Naive thymus-derived CD4-positive, alpha-beta T cell (primary cell): ENCODE results near the gene SRPX. TPM values are rescaled to one million over a fixed set of nuclear protein-coding genes. Genes with fewer than 3 reads are reported as not detected.

Experiments used
- ATAC-seq: fragments of 150-1000 bp; cut with Tn5 transposase; 2 replicates; pipeline ENCODE4 v1.10.0; 2021; ENCODE audit warnings: mild to moderate bottlenecking, moderate library complexity
- CTCF ChIA-PET: fragments of 350-600 bp; sonication (Branson Sonifier 250); formaldehyde crosslinking; loops from one replicate; lab custom pipeline; 2021; ENCODE audit warnings: antibody characterized with exemption; lab: Charles Lee
- POLR2A ChIA-PET: fragments of 350-600 bp; sonication (Branson Sonifier 250); formaldehyde crosslinking; loops from one replicate; lab custom pipeline; 2021; ENCODE audit warnings: antibody characterized with exemption, inconsistent platforms; lab: Charles Lee
- DNase-seq, 9 donors: peaks; one replicate each; pipeline versions ENCODE4 v3.0.0 to v3.0.0-alpha.2; 2020 to 2022; ENCODE audit warnings: mixed read lengths in 1 of 9
- H3K27ac ChIP-seq: one replicate; pipeline ENCODE4 v1.7.0; 2013; ENCODE audit warnings: mild to moderate bottlenecking, low read depth, low read length, moderate library complexity
- H3K27me3 ChIP-seq, 2 donors: one replicate each; pipeline ENCODE4 v1.7.0; 2013; ENCODE audit warnings: low read length in 2 of 2, mild to moderate bottlenecking in 2 of 2, moderate library complexity in 2 of 2; ENCODE audit not compliant: control insufficient read depth in 2 of 2, insufficient read depth in 2 of 2
- H3K36me3 ChIP-seq, 3 experiments: 1 replicate in 2 of 3; 2 replicates in 1 of 3; pipeline ENCODE4 v1.7.0; 2013; ENCODE audit warnings: low read length in 3 of 3, mild to moderate bottlenecking in 3 of 3, moderate library complexity in 1 of 3; ENCODE audit not compliant: insufficient read depth in 3 of 3, control insufficient read depth in 2 of 3
- H3K4me1 ChIP-seq, 2 donors: one replicate each; pipeline ENCODE4 v1.7.0; 2013; ENCODE audit warnings: low read length in 2 of 2, mild to moderate bottlenecking in 2 of 2, moderate library complexity in 1 of 2; ENCODE audit not compliant: control insufficient read depth in 2 of 2, insufficient read depth in 2 of 2
- H3K4me3 ChIP-seq: 2 replicates; pipeline ENCODE4 v1.7.0; 2013; ENCODE audit warnings: mild to moderate bottlenecking, low read length
- H3K9me3 ChIP-seq, 3 experiments: 1 replicate in 2 of 3; 2 replicates in 1 of 3; pipeline ENCODE4 v1.7.0; 2013; ENCODE audit warnings: low read length in 3 of 3; ENCODE audit not compliant: control insufficient read depth in 2 of 3
- H3K27ac Mint-ChIP-seq, 9 donors: one replicate each; pipeline ENCODE4 v1.8.0; 2020 to 2022; ENCODE audit warnings: mixed read lengths in 9 of 9, mild to moderate bottlenecking in 8 of 9, moderate library complexity in 5 of 9, inconsistent platforms in 2 of 9
- H3K27me3 Mint-ChIP-seq, 5 donors: one replicate each; pipeline ENCODE4 v1.8.0; 2021 to 2022; ENCODE audit warnings: mixed read lengths in 5 of 5, mild to moderate bottlenecking in 1 of 5
- H3K36me3 Mint-ChIP-seq, 5 donors: one replicate each; pipeline ENCODE4 v1.8.0; 2020 to 2022; ENCODE audit warnings: mixed read lengths in 5 of 5, mild to moderate bottlenecking in 3 of 5, inconsistent platforms in 1 of 5
- H3K4me1 Mint-ChIP-seq, 7 donors: one replicate each; pipeline ENCODE4 v1.8.0; 2020 to 2022; ENCODE audit warnings: mixed read lengths in 7 of 7, mild to moderate bottlenecking in 3 of 7, inconsistent platforms in 1 of 7
- H3K4me3 Mint-ChIP-seq, 10 donors: one replicate each; pipeline ENCODE4 v1.8.0; 2020 to 2022; ENCODE audit warnings: mild to moderate bottlenecking in 10 of 10, mixed read lengths in 10 of 10, moderate library complexity in 6 of 10, inconsistent platforms in 2 of 10
- H3K9me3 Mint-ChIP-seq, 11 donors: one replicate each; pipeline ENCODE4 v1.8.0; 2020 to 2022; ENCODE audit warnings: mixed read lengths in 11 of 11, mild to moderate bottlenecking in 4 of 11, inconsistent platforms in 1 of 11, moderate library complexity in 1 of 11
- intact Hi-C, 2 donors: fragments of 100-400 bp; cut with micrococcal nuclease; formaldehyde crosslinking; loops; one replicate each; pipeline ENCODE4 v1.15.1; 2023
- polyA plus RNA-seq, 2 donors: library from polyadenylated mRNA; unstranded; fragments of 300-500 nt; fragmentation: Illumina TruSeq; gene quantifications; one replicate each; pipeline ENCODE4 v1.2.3, GENCODE V29; 2021
- total RNA-seq, 6 experiments: library from RNA in 5 of 6; stranded (reverse) in 5 of 6; gene quantifications; 1 replicate in 5 of 6; 2 replicates in 1 of 6; pipeline ENCODE4 v1.2.3 and lab custom pipeline; 2021 to 2026

Gene SRPX
- total and polyA plus RNA-seq, 7 experiments from 2014 or later = not detected

DNA sequence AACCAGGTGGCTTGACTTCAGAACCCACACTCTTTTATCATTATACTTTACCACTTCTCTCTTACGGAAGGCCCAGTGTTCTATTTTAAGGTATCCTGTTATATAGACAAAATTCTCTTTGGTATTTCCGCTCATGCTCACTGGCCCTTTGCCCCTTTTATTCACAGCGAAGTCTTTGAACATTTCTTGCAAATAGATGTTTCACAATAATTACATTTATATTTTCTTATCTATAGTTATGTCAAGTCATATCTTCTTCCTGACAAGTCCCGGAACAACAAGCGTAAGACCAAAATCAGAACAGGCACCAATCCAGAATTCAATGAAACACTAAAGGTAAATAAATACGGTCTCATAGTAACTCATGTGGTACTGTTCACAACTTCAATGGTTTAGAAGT lies 112.3 kb downstream of the SRPX start:
- intact Hi-C loops = no loop called here
- ATAC-seq = no peak
- ChIA-PET CTCF (no interaction called here), POLR2A (no interaction called here)
- DNase-seq = no peak
- Histone ChIP-seq H3K27me3 (no peaks in the 10 kb centered on the region), H3K4me1 (no peaks in the 10 kb centered on the region), H3K4me3 (no peak overlapping the region), H3K27ac (no peak overlapping the region), H3K36me3 (no peaks in the 10 kb centered on the region), H3K9me3 (no peaks in the 10 kb centered on the region)
- H3K27me3 Mint-ChIP-seq = peaks cover 0 to 6% (median 0%) of the 10 kb centered on the region in 5 donors
- no peak overlapping the region for H3K4me3 Mint-ChIP-seq
- H3K36me3 Mint-ChIP-seq = no peaks in the 10 kb centered on the region
- peaks cover 0 to 2% (median 0%) of the 10 kb centered on the region in 7 donors for H3K4me1 Mint-ChIP-seq
- H3K27ac Mint-ChIP-seq = no peak overlapping the region
- no peaks in the 10 kb centered on the region for H3K9me3 Mint-ChIP-seq

DNA sequence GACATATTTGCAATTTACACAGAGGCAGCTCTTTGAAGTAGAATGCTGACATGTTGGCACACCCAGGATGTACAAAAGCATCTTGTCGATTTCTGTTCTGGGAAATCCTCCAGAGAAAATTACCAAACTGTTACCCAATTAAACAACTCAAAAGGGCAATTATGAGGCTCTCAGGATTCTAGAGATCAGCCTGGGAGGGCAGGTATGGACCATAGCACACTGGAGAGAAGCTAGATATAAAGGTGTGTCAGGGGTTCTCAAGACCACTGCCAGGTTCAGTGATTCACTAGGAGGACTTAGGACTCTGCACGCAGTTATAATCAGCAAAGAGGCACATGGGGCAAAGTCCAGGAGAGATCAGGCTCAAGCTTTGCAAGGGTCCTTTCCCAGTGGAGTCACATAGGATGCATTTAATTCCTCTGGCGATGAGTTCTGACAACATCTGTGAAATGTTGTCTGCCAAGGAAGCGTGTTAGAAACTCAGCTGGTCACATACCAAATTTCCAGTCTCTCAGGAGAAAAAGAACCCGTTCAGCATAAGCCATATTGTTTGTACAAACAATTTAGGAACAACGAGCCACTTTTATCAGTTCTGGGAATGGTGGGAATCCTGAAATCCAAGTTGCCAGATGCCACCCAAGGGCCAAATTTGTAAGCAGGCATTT lies 113.5 kb downstream of the SRPX start:
- no peaks in the 10 kb centered on the region for H3K9me3 ChIP-seq
- ATAC-seq = no peak

DNA sequence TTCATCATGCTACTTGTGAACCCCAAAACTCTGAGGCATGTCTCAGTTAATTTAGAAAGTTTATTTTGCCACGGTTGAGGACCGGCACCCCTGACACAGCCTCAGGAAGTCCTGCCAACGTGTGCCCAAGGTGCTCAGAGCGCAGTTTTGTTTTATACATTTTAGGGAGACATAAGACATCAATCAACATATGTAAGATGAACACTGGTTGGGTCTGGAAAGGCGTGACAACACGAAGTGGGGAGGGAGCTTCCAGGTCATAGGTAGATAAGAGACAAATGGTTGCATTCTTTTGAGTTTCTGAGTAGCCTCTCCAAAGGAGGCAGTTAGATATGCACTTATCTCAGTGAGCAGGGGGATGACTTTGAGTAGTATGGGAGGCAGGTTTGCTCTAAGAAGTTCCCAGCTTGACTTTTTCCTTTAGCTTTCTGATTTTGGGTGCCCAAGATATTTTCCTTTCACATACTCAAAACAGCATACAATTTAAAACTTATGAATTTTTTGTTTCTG lies 115.4 kb downstream of the SRPX start:
- H3K4me3 ChIP-seq = no peak overlapping the region
- H3K36me3 Mint-ChIP-seq = no peaks in the 10 kb centered on the region
- intact Hi-C loops = no loop called here
- DNase-seq (no peak), ATAC-seq (no peak)
- H3K4me1 ChIP-seq = no peaks in the 10 kb centered on the region
- no peaks in the 10 kb centered on the region for H3K27me3 ChIP-seq
- peaks cover 0 to 2% (median 0%) of the 10 kb centered on the region in 7 donors for H3K4me1 Mint-ChIP-seq
- ChIA-PET CTCF (no interaction called here), POLR2A (no interaction called here)
- H3K27ac ChIP-seq = no peak overlapping the region
- no peaks in the 10 kb centered on the region for H3K9me3 ChIP-seq
- peaks cover 0 to 6% (median 0%) of the 10 kb centered on the region in 11 donors for H3K9me3 Mint-ChIP-seq
- H3K27ac Mint-ChIP-seq = no peak overlapping the region
- no peaks in the 10 kb centered on the region for H3K27me3 Mint-ChIP-seq
- no peaks in the 10 kb centered on the region for H3K36me3 ChIP-seq
- no peak overlapping the region for H3K4me3 Mint-ChIP-seq

More for the DNA sequence above, 113.5 kb downstream of the SRPX start:
- Histone ChIP-seq H3K4me1 (no peaks in the 10 kb centered on the region), H3K4me3 (no peak overlapping the region), H3K36me3 (no peaks in the 10 kb centered on the region), H3K27me3 (no peaks in the 10 kb centered on the region), H3K27ac (no peak overlapping the region)
- CTCF ChIA-PET = interaction anchor here (0.7 kb wide), 1 partner anchor 359 kb away, joined by 3 read pairs; no protein-coding TSS in a partner anchor
- POLR2A ChIA-PET = no interaction called here
- Mint-ChIP-seq H3K27ac (no peak overlapping the region), H3K27me3 (peaks cover 0 to 2% (median 0%) of the 10 kb centered on the region in 5 donors), H3K4me1 (peaks cover 0 to 2% (median 0%) of the 10 kb centered on the region in 7 donors), H3K9me3 (peaks cover 0 to 6% (median 0%) of the 10 kb centered on the region in 11 donors), H3K36me3 (no peaks in the 10 kb centered on the region), H3K4me3 (no peak overlapping the region)
- intact Hi-C loops = no loop called here
- DNase-seq = no peak

DNA sequence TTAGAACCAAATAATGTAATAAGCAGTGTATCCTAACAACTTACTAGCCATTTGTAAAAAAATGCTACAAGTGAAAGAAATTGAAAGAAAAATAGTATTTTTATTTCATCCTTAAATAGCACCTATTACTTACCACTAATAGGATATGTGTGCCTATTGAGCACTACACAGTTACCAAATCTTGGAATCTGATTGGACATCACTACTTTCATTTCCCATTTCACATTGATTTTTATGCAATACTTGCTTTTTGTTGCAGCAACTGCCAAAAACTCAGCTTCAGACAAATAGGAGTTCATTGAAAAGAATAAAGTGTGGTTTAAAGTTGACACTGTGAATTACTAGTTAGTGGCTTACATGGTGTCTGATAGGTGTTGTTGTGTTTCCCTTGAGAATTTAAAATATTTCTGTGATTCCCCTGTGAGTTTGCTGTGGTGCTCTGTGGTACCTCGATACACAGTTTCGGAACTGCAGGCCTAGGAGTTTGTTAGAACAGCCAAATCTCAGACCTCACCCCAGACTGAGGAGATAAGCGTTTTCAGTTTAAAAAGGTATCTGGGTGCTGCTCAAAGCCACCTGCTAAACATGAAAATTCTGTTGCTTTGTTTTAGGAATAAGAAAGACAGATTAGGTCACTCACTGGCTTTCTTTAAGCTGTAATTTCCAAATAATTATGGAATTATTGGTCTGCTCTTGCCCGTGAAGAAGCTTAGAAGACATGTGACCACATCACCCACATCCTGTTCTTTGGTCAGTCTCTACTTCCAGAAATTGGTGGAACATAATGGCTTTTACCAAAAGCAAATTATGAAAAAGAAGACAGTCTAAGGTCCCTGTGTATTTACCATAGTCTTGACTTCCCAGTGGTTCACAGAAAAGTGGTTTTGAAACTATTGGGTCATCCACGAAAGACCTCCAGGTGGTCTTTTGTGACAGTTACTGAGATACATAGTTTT lies 116.5 kb downstream of the SRPX start:
- no peak overlapping the region for H3K27ac Mint-ChIP-seq
- H3K27ac ChIP-seq = no peak overlapping the region
- no peak for ATAC-seq
- H3K27me3 ChIP-seq = no peaks in the 10 kb centered on the region
- peaks cover 0 to 2% (median 0%) of the 10 kb centered on the region in 7 donors for H3K4me1 Mint-ChIP-seq
- no peaks in the 10 kb centered on the region for H3K36me3 ChIP-seq
- POLR2A ChIA-PET = no interaction called here
- CTCF ChIA-PET = no interaction called here
- no peak overlapping the region for H3K4me3 Mint-ChIP-seq
- no peak overlapping the region for H3K4me3 ChIP-seq
- no peaks in the 10 kb centered on the region for H3K36me3 Mint-ChIP-seq
- intact Hi-C loops = no loop called here
- no peaks in the 10 kb centered on the region for H3K27me3 Mint-ChIP-seq
- H3K9me3 Mint-ChIP-seq = peaks cover 0 to 16% (median 5%) of the 10 kb centered on the region in 11 donors
- H3K4me1 ChIP-seq = no peaks in the 10 kb centered on the region
- no peak for DNase-seq
- no peaks in the 10 kb centered on the region for H3K9me3 ChIP-seq

DNA sequence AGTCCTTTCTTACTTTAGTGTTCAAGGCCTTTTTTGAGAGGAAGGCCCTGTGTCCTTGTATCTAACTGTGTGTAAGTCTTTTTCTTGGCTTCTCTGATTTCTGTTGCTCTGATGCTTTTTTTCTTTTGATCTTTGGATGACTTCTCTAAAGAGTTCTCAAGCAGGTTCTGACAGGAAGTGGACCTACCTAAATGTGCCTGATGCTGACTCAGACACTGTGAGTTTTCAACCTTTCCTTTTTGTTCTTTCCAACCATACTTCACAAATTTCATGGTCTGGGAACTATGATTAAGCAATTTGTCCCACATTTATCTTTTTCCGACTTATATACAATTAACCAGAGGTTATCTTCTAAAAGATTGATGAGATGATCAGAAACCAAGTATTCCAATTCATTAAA lies 117.8 kb downstream of the SRPX start:
- ATAC-seq = no peak
- ChIA-PET CTCF (no interaction called here), POLR2A (no interaction called here)
- intact Hi-C loops = no loop called here
- Mint-ChIP-seq H3K36me3 (no peaks in the 10 kb centered on the region), H3K27me3 (no peaks in the 10 kb centered on the region), H3K4me1 (peaks cover 0 to 2% (median 0%) of the 10 kb centered on the region in 7 donors), H3K27ac (no peak overlapping the region), H3K4me3 (no peak overlapping the region), H3K9me3 (peaks cover 0 to 26% (median 6%) of the 10 kb centered on the region in 11 donors)
- DNase-seq = no peak
- no peak overlapping the region for H3K27ac ChIP-seq
- H3K4me1 ChIP-seq = no peaks in the 10 kb centered on the region
- H3K36me3 ChIP-seq = no peaks in the 10 kb centered on the region
- H3K4me3 ChIP-seq = no peak overlapping the region
- no peaks in the 10 kb centered on the region for H3K27me3 ChIP-seq
- no peaks in the 10 kb centered on the region for H3K9me3 ChIP-seq

DNA sequence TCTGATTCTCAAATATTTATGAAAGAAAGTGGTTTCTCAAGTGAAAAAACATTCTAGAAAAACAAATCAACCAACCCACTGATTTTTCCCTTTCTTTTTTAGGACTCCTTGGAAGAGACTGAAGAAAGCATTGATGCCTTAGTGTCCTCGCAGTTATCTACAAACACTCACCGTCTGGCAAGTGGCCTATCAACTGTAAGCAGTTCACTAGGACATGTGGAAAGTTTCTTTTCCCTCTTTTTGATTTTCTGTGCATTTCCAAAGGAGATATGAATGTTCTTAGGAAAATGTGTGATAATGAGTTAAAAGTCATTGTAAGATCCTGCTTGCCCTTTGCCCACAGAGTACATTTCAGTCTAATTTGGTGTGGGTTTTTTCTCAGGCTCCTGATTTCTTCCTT lies 118.4 kb downstream of the SRPX start:
- POLR2A ChIA-PET = no interaction called here
- no peak overlapping the region for H3K27ac ChIP-seq
- no peak overlapping the region for H3K4me3 Mint-ChIP-seq

More for the DNA sequence above, 118.4 kb downstream of the SRPX start:
- CTCF ChIA-PET = no interaction called here
- Histone ChIP-seq H3K27me3 (no peaks in the 10 kb centered on the region), H3K4me3 (no peak overlapping the region), H3K4me1 (no peaks in the 10 kb centered on the region), H3K36me3 (no peaks in the 10 kb centered on the region), H3K9me3 (no peaks in the 10 kb centered on the region)
- intact Hi-C loops = no loop called here
- Mint-ChIP-seq H3K36me3 (no peaks in the 10 kb centered on the region), H3K4me1 (peaks cover 0 to 2% (median 0%) of the 10 kb centered on the region in 7 donors), H3K27me3 (no peaks in the 10 kb centered on the region), H3K27ac (no peak overlapping the region), H3K9me3 (peaks cover 0 to 26% (median 6%) of the 10 kb centered on the region in 11 donors)
- no peak for ATAC-seq
- DNase-seq = no peak
